ENCODE measurements around the gene IQGAP3. TPM values are rescaled to one million over a fixed set of nuclear protein-coding genes. Genes with fewer than 3 reads are reported as not detected.
"Not testable (repeated sequence)": the region's sequence is repeated elsewhere in the genome, so short reads cannot be mapped to it uniquely, and the experiment has no call there.

The IQGAP3 gene
- total RNA-seq, 1 donor from 2014 or later, result 0.16 TPM

DNA sequence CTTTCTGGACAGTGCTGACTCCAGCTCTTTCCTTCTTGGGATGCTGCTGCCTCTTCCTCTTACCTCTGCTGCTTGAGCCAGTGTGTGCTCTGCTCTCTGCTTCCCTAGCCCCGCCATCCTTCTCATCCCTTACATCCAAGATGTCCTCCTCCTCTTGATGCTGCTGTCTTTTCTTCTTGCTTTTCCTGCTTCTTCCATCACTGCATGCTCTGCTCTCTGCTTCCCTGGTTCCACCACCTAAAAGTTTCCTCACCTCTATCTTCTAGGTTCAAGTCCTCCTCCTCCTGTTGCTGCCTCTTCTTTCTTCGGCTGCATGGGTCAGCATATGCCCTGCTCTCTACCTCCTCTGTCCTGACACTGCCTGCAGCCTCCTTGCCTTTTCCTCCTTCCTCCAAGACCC, 22.7 kb upstream of the IQGAP3 start:
- intact Hi-C loops (cut with DNase I), result no loop called here
- no peak for DNase-seq (ENCODE audit: low spot score)

DNA sequence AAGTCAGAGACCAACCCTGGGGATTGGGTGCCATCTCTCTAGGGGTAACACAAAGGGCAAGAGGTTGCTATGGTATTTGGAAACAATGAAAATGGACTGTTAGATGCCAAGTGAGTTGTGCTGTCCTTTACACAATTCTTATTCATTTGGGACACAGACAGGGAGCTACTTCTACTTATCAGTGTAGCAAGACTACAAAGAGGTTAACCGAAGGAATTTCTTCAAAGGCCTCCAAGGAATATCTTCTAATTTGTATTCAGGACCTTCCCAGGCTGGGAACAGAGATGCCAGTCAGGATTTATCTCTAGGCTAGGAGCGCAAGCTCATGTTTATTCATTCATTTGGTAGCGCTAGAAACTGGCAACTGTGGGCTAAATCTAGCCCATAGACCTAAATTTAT, 21.8 kb upstream of the IQGAP3 start:
- no peak for DNase-seq (ENCODE audit: low spot score)
- intact Hi-C loops (cut with DNase I), result loop anchor here (5.0 kb wide), 1 partner anchor 87 kb away; no protein-coding TSS in a partner anchor

DNA sequence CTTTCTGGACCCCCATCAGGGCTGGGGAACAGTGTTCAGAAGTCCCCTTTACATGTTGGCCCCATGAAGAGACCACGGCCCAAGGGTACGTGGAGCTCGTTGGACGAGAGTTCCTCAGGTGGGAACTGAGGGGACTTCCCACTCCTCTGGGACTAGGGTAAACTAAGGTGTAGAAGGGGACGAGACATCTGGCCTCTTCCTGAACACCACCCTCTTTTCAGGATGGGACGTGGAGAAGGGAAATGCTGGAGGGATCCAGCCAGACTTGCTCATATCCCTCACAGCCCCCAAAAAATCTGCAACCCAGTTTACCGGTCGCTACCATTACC, 21.3 kb upstream of the IQGAP3 start:
- intact Hi-C loops (cut with DNase I), result loop anchor here (5.0 kb wide), 1 partner anchor 86 kb away; no protein-coding TSS in a partner anchor
- peak; percentile 39 for DNase-seq (ENCODE audit: low spot score)

DNA sequence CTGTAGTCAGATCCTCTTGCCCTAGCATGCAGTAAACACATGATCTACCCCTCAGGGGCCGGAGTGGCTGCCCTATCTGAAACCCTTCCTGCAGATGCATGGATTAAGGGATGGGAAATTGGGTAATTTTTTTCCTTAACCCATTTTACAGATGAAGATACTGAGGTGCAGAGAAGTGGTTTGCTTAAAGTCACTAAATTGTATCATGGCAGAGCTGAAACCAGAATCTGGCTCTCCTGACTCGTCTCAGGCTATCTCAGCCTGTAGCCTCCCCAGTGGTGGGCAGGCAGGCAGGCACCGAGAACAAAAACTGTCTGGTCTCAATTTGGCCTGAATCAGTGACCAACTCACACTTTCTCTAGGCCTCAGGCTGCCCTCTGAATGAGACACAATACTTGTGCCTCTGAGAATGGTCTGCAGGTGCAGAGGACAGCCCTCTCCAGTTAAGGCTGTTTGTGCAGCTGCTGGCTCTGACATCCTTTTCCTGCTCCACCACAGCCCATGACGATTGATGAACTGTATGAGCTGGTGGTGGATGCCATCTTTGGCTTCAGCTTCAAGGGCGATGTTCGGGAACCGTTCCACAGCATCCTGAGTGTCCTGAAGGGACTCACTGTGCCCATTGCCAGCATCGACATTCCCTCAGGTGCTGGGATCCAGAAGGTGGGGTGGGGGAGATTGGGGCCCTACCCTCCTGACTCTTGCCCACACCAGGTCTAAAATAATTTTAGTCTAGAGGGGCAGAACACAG, 20.7 kb upstream of the IQGAP3 start:
- intact Hi-C loops (cut with DNase I), result loop anchor here (5.0 kb wide), 1 partner anchor 86 kb away; no protein-coding TSS in a partner anchor
- no peak for DNase-seq (ENCODE audit: low spot score)

DNA sequence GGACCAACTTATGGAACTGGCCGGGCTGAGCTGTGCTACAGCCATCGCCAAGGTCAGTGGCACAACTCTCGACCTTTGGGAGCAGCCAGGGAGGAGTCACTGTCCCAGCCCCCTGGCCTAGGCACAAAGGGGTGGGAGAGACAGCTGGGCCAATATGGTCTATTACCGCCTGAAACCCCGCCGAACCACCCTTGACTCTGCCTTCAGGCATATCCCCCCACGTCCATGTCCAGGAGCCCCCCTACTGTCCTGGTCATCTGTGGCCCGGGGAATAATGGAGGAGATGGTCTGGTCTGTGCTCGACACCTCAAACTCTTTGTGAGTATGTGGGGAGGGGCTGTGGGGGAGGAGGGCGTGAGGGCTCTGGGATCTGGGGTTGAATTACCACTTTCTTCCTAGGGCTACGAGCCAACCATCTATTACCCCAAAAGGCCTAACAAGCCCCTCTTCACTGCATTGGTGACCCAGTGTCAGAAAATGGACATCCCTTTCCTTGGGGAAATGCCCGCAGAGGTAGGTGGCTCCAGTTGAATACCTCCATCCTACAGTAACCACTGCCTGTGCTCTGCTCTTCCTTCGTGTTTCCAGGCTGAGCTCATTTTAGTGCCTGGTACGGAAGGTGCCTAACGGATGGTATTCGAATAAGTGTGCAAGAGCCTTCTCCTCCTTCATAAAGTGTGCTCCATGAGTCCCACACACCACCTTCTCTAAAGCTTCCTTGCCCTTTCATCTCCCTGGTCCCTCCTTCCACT, 20.0 kb upstream of the IQGAP3 start:
- DNase-seq (ENCODE audit: low spot score), result no peak
- intact Hi-C loops (cut with DNase I), result loop anchor here (5.0 kb wide), 1 partner anchor 85 kb away; no protein-coding TSS in a partner anchor

DNA sequence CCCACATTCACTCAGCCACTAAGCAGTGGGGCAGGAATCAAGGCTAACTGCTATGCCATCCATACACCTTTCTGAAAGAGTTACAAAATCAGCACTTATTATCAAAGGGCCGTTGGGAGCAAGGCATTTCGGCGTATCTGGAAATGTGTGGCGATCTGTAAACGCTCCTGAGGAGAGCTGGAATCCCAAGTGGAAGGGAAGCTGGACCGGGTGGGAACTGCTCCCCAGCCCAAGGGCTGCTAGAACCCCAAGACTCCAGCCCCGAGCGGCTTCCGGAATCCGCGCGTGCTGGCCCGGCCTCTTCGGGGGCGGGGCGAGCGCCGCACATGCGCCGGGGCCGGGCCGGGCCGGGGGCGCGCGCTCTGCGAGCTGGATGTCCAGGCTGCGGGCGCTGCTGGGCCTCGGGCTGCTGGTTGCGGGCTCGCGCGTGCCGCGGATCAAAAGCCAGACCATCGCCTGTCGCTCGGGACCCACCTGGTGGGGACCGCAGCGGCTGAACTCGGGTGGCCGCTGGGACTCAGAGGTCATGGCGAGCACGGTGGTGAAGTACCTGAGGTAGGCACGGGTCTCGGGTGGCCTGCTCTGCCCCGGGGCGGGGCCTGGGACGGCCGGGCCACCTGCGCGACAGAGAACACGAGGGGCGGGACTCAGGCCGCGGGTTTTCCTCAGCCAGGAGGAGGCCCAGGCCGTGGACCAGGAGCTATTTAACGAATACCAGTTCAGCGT, 19.2 kb upstream of the IQGAP3 start, which contains the start of gene NAXE:
NAXE (plus strand) TSS at position 345 of the 726 bp plus-strand sequence; CDS start at position 374, 29 bp downstream.
- intact Hi-C loops (cut with DNase I), result loop anchor here (5.0 kb wide), 1 partner anchor 84 kb away; no protein-coding TSS in a partner anchor
- DNase-seq (ENCODE audit: low spot score), result peak; percentile 93

DNA sequence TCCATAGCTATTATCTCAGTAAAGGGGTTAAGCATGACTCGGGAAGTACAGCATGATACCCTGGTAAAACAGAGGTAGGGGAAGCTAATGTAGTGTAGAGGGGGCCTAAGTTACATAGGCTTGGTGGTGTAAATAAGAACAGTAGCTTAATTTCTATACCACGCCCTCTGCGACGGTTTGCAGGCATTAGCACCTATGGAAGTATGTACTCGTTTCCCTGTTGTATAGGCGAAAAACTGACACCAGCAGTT, 18.7 kb upstream of the IQGAP3 start:
- DNase-seq (ENCODE audit: low spot score), result no peak
- intact Hi-C loops (cut with DNase I), result loop anchor here (5.0 kb wide), 1 partner anchor 84 kb away; no protein-coding TSS in a partner anchor

DNA sequence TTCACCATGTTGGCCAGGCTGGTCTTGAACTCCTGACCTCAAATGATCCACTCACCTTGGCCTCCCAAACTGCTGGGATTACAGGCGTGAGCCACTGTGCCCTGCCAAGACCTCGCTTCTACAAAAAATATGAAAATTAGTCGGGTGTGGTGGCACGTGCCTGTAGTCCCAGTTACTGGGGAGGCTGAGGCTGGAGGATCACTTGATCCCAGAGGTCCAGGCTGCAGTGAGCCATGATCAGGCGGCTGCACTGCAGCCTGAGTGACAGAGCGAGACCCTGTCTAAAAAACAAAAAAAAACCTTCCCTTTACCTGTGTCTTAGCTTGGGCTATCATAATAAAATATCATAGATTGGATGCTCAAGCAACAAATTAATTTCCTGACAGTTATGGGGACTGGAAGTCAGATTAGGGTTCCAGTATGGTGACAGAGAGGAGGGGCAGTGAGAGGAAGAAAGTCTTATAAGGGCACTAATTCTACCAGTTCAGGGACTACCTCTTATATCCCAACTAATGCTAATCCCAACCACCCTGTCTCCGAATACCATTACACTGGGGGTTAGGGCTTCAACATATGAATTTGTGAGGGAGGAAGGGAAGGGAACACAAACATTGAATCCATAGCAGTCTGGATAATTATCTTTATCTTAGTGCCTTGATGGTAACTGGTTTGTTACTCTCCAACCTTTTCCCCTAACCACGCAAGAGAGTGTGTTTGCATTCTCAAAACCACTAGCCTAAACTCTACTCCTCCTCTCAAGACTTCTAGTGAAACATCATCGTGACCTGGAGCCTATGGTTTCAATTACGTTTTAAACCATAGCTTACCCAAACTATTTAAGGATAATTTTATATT, 18.2 kb upstream of the IQGAP3 start:
- intact Hi-C loops (cut with DNase I), result loop anchor here (5.0 kb wide), 1 partner anchor 83 kb away; no protein-coding TSS in a partner anchor
- DNase-seq (ENCODE audit: low spot score), result no peak

DNA sequence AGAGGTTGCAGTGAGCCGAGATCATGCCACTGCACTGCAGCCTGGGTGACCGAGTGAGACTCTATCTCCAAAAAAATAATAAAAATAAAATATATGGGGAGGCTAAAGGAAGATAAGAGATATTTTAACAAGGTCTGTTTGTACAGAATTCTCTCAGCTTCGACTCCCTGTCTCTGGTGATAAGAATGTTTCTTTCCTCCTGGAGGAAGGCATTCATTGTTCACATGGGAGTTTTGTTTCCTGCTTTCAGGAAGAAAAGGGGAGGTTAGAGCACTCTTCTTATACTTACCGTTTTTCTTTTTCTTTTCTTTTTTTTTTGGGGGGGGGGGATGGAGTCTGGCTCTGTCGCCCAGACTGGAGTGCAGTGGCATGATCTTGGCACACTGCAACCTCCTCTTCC, 17.2 kb upstream of the IQGAP3 start:
- DNase-seq (ENCODE audit: low spot score), result no peak
- intact Hi-C loops (cut with DNase I), result no loop called here

DNA sequence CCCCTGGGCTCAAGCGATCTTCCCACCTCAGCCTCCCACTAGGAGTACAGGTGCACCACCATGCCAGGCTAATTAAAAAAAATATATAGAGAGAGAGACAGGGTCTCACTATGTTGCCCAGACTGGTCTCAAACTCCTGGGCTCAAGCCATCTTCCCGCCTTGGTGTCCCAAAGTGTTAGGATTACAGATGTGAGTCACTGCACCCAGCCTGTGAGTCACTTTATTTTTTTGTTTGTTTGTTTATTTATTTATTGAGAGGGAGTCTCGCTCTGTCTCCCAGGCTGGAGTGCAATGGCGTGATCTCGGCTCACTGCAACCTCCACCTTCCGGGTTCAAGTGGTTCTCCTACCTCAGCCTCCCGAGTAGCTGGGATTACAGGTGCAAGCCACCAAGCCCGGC, 15.6 kb upstream of the IQGAP3 start:
- intact Hi-C loops (cut with DNase I), result loop anchor here (2.0 kb wide), 1 partner anchor 19 kb away; no protein-coding TSS in a partner anchor
- not testable (repeated sequence) for DNase-seq (ENCODE audit: low spot score)

DNA sequence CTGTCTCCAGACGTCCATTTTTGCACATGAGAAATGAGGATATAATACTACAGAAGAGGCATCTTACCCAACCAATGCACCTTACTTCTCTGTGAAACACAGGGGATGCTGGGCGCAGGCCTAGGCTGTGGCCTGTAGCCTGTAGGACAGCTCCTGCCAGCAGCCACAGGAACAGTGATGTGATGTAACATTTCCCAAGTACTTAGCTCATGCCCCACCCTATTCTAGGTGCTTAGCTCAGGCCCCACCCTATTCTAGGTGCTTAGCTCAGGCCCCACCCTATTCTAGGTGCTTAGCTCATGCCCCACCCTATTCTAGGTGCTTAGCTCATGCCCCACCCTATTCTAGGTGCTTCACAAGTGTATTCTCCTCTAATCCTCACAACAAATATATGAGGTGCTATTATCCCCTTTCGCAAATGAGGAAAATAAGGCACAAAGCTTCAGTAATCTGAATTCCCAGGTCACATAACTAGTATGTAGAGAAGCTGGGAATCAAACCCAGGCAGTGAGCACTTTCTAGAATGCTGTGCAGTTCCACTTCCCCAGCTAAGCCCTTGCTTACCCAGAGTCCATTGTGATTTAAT, 14.6 kb upstream of the IQGAP3 start:
- intact Hi-C loops (cut with DNase I), result loop anchor here (2.0 kb wide), 1 partner anchor 20 kb away; no protein-coding TSS in a partner anchor
- no peak for DNase-seq (ENCODE audit: low spot score)

DNA sequence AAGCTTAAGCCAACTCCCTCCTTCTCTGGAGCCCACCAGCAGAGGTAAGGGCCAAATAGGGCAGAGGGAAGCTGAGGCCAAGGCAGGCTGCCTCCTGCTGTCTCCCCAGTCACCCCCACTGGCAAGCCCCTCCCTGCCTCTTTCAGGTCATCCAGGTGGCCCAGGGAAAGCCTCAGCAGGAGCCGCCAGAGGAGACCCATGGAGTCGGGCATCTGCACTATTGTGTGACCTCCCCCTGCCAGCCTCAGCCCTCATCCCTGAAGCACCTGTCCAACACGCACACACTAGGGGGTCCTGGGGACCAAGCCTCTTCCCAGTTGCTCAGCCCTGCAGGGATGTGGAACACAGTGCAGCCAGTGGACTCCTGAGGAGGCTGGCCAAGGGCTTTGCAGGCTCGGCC, 14.0 kb upstream of the IQGAP3 start:
- intact Hi-C loops (cut with DNase I), result loop anchor here (2.0 kb wide), 1 partner anchor 20 kb away; no protein-coding TSS in a partner anchor

DNA sequence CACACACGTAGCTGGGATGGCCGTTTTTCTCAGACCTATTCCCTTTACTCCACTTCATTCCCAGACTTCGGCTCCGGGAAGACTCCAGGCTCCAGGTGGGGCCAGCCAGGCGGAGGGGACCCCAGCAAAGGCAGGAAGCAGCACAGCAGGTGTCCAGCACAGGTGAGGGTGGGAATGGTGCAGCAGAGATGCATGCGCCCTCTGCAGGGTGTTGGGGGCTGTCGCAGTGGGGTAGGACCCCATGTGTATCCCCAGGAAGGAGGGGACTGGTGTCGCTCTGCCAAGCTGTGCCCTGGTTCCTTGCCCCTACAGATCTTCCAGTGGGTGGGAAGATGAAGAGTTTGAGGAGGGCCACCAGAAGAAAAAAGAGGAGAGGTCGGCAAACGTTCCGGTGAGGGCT, 12.4 kb upstream of the IQGAP3 start:
- intact Hi-C loops (cut with DNase I), result loop anchor here (5.0 kb wide), 1 partner anchor 72 kb away; no protein-coding TSS in a partner anchor
- DNase-seq (ENCODE audit: low spot score), result no peak

More for the DNA sequence above, 14.0 kb upstream of the IQGAP3 start:
- no peak for DNase-seq (ENCODE audit: low spot score)

DNA sequence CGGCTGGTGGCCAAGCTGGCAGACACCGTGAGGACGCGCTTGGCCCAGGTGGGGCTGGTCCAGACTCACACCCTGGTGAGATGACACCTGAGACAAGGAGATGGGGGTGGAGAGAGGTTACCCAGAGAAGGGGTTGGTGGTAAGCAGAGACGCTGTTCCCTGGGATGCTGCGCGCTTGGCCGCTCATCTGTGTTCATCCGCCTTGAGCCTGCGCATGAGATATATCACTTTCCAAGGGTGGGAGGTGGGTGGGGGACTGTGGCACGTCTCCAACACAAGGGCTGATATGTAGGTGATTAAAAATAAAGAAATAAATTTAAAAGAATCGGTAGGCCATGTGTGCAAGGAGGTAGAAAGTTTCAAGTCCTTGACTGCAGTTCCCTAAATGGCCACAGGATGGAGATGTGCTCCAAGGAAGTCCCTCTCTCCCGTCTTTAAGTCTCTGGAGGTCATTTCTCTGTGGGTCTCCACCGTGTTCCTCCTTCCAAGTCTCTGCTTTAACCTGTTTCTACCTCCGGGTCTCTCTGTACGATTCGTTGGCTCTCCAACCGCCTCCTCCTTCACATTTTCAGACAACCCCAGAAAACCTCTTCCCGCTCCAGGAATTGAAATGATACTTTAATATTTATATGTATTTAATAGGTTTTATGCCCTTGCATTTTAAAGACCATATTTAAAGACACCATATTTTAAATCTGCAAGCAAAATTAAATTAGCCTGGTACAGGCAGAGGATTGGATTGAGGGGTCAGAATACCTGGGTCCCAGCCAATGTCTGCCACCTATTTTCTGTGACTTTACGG, 11.7 kb upstream of the IQGAP3 start:
- intact Hi-C loops (cut with DNase I), result loop anchor here (5.0 kb wide), 1 partner anchor 73 kb away; no protein-coding TSS in a partner anchor
- no peak for DNase-seq (ENCODE audit: low spot score)

DNA sequence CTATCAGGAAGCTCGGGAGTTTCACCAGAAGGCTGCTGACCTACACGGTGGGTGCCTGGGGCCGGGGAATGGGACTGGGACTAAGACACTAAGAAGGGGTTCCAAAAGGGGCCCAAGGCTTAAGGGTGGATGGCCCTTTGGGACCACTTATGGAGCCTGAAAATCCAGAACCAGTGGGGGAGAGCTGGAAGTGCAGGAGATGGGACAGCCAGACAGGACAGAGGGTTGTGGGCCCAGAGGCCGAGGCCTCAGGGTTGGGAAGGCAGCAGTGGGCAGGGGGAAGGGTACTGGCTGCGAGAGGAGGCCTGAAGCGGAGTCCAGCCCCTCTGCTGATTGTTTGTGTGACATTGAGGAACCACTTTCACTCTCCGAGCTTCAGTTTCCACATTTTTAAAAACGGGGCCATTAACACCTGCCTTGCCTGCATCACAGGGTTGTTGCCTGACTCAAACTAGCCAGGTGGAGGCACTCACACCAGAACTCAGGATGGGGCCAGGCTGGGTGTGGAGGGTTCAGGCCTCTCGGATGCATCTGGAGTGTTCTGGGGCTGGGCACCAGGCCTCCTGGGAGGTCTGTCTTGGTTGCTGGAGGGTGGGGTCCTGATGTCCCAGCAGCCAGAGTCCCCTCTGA, 10.1 kb upstream of the IQGAP3 start:
- intact Hi-C loops (cut with DNase I), result loop anchor here (5.0 kb wide), 1 partner anchor 75 kb away; no protein-coding TSS in a partner anchor

DNA sequence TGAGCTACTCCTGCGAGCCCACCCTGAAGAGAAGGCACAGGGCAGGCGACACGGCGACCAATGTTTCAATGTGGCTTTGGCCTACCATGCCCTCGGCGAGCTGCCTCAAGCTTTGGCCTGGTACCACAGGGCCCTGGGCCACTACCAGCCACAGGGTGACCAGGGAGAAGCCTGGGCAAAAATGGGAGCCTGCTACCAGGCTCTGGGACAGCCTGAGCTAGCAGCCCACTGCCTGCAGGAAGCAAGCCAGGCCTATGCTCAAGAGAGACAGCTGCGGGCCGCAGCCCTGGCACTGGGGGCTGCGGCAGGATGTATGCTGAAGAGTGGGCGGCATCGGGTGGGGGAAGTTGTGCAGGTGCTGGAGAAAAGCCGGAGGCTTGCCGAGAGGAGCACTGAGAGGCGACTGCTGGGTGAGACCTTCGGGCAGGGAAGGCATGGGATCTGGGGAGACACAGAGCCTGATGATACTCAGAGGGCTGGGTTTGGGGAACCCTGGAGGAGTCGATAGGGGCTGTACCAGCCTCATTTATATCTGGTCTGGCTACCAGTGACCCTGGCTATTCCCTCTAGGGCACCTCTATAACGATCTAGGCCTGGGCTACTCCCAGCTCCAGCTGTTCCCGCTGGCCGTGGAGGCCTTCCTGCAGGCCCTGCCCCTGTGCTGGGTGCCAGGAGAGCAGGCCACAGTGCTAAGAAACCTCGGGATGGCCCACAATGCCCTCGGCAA, 9.5 kb upstream of the IQGAP3 start:
- DNase-seq (ENCODE audit: low spot score), result no peak
- intact Hi-C loops (cut with DNase I), result loop anchor here (5.0 kb wide), 1 partner anchor 75 kb away; no protein-coding TSS in a partner anchor

More for the DNA sequence above, 10.1 kb upstream of the IQGAP3 start:
- no peak for DNase-seq (ENCODE audit: low spot score)

DNA sequence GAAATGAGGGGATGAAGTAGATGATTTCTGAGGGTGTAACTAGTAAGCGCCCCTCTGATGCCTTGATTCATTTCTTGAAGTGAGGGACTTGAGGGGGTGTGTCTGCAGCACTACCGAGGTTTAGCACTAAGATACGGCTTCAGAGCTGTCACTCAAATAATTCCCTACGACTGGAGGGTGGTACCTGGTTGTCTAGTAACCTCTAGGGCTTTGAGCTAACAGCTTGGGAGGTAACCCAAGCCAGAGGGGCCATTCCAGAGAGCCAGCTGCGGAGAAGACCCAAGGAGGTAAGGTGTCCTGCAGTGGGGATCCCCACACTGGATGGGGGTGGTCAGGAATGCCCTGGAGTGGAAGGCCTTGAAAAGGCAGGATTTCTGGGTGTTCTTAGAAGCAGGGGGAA, 7.1 kb upstream of the IQGAP3 start, which contains the start of gene TTC24:
TTC24 (plus strand) TSS at position 252 of the 400 bp plus-strand sequence. CDS start 1,642 bp downstream, outside the sequence.
- intact Hi-C loops (cut with DNase I), result no loop called here
- no peak for DNase-seq (ENCODE audit: low spot score)

All from cardiac septum (tissue), 1 donor.